ENCODE data around the gene MT4. TPM values are rescaled to one million over a fixed set of nuclear protein-coding genes. Genes with fewer than 3 reads are reported as not detected.
"Not testable (repeated sequence)": the region's sequence is repeated elsewhere in the genome, so short reads cannot be mapped to it uniquely, and the experiment has no call there.

Gene MT4
- total and polyA plus RNA-seq, 11 donors: not detected

DNA sequence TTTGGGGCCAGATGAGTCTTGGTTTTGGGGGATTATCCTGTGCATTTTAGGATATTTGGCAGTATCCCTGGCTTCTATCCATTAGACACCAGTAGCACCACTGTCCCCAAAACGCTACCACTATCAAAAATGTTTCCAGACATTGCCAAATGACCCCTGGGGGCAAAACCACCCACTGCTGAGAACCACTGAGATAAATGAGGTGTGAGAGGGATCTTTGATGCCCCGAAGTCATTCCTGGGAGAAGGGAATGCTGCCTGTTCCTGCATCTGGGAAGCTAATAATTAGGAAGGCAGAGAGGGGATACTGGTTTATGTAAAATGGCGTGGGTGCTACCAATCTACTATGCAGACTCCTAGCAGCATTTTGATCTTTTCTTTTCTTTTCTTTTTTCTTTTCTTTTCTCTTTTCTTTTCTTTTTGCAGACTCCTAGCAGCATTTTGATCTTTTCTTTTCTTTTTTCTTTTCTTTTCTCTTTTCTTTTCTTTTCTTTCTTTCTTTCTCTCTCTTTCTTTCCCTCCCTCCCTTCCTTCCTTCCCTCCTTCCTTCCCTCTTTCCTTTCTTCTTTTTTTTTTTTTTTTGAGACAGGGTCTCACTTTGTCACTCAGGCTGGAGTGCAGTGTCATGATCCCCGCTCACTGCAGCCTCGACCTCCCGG, 15.6 kb downstream of the MT4 start:
- ATAC-seq (no peak), DNase-seq (no peak)
- no peak for TF ChIP-seq POLR2A (IDR thresholded peaks at IDR 0.05)
- TF ChIP-seq, protein P1, sequence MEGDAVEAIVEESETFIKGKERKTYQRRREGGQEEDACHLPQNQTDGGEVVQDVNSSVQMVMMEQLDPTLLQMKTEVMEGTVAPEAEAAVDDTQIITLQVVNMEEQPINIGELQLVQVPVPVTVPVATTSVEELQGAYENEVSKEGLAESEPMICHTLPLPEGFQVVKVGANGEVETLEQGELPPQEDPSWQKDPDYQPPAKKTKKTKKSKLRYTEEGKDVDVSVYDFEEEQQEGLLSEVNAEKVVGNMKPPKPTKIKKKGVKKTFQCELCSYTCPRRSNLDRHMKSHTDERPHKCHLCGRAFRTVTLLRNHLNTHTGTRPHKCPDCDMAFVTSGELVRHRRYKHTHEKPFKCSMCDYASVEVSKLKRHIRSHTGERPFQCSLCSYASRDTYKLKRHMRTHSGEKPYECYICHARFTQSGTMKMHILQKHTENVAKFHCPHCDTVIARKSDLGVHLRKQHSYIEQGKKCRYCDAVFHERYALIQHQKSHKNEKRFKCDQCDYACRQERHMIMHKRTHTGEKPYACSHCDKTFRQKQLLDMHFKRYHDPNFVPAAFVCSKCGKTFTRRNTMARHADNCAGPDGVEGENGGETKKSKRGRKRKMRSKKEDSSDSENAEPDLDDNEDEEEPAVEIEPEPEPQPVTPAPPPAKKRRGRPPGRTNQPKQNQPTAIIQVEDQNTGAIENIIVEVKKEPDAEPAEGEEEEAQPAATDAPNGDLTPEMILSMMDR (IDR thresholded peaks at IDR 0.05): no peak
- 74 to 81% (median 75%) methylated on average over 6 of the region's 6 CpGs for WGBS, 4 donors
- Histone ChIP-seq H3K27ac (no peak overlapping the region), H3K36me3 (no peaks in the 10 kb centered on the region), H3K27me3 (peaks cover 0 to 18% (median 0%) of the 10 kb centered on the region in 9 donors), H3K4me3 (no peak overlapping the region), H3K4me1 (no peaks in the 10 kb centered on the region), H3K9me3 (no peaks in the 10 kb centered on the region)
- intact Hi-C loops (cut with DNase I): no loop called here

DNA sequence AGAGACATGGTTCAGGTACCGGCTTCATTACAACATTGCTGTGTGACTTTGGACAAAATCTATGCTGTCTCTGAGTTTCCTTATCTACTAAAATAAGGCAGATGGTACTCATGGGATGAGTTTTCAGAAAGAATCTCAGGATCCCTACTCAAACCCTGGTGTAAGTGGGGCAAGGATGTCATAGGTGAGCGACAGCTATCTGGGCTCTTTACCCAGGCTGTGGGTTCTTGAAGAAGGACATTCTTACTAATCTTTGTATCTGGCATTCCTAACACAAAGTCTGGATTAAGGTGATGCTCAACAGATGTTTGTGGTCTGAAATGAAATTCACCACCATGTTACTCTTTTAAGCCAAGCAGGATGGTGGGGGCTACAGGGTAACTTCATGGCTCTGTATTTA, 18.0 kb downstream of the MT4 start:
- 82 to 91% (median 84%) methylated on average over 2 of the region's 2 CpGs for WGBS, 4 donors
- H3K27me3 ChIP-seq: peaks cover 0 to 18% (median 0%) of the 10 kb centered on the region in 9 donors
- H3K27ac ChIP-seq; DNase-seq; H3K4me3 ChIP-seq; H3K4me1 ChIP-seq; ATAC-seq; H3K9me3 ChIP-seq; H3K36me3 ChIP-seq; intact Hi-C loops (cut with DNase I): not testable (repeated sequence)

DNA sequence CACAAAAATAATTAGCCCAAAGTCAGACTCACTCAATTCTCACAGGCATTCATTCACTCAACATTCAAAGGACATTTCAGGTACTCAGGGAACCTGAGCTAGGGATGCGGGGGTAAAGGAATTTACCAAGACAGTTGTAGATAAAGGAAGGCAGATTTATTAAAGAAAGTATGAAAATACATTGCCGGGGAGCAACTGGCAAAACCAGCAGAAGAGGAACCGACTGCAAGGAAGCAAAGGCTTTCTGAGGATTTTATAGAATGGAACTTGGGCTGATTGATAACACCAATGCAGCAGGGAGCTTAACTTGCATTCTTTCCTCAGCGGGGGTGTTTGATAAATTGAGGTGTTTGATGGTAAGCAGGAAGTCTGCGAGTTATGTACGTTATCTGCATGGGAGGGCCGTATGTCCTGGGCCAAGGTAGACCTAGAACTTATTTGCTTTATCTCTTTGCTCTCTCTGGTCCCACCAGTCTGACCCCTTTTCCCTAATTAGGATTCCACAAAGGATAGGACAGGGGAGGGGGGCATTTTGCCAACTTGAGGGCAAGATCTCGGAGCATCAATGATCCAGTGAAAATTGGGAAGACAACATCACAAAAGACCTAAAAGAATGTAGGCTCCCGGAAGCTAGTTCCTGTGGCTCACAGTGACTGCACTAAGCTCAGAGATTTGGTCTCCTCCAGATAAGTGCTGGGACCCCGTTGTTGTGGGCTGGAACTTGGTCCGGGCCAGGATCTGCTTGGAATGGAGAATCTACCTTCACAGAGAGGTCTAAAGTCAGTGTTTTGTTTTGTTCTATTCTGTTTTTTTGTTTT, 18.7 kb downstream of the MT4 start:
- intact Hi-C loops (cut with DNase I): no loop called here
- no peaks in the 10 kb centered on the region for H3K4me1 ChIP-seq
- no peak for TF ChIP-seq POLR2A (IDR thresholded peaks at IDR 0.05)
- TF ChIP-seq, protein P1 (IDR thresholded peaks at IDR 0.05): no peak
- no peak for DNase-seq
- ATAC-seq: no peak
- peaks cover 0 to 21% (median under 1%) of the 10 kb centered on the region in 9 donors for H3K27me3 ChIP-seq
- H3K4me3 ChIP-seq: no peak overlapping the region
- no peaks in the 10 kb centered on the region for H3K9me3 ChIP-seq
- WGBS, 4 donors: 42 to 52% (median 48%) methylated on average over 10 to 11 of the region's 11 CpGs
- no peak overlapping the region for H3K27ac ChIP-seq
- H3K36me3 ChIP-seq: no peaks in the 10 kb centered on the region

DNA sequence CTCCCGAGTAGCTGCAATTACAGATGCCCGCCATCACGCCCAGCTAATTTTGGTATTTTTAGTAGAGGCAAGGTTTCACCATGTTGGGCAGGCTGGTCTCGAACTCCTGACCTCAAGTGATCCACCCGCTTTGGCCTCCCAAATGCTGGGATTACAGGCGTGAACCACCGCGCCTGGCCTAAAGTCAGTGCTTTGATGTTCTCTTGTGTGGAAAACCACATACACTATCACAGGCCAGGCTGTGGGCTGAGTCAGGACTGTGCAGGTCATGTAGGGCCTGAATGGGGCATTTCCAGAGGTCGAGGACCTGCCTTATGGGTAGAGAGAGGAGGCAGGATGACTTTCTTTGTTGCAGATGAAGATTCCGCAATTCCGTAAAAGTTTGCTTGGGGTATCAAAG, 19.4 kb downstream of the MT4 start:
- intact Hi-C loops (cut with DNase I): no loop called here
- H3K4me1 ChIP-seq: peaks cover 0 to 5% (median 0%) of the 10 kb centered on the region in 12 donors

More for the DNA sequence above, 19.4 kb downstream of the MT4 start:
- no peak overlapping the region for H3K4me3 ChIP-seq
- no peak for DNase-seq
- peaks cover 0 to 28% (median 6%) of the 10 kb centered on the region in 9 donors for H3K27me3 ChIP-seq
- 84 to 95% (median 90%) methylated on average over 11 of the region's 11 CpGs for WGBS, 4 donors
- ATAC-seq: no peak
- H3K36me3 ChIP-seq: no peaks in the 10 kb centered on the region
- no peaks in the 10 kb centered on the region for H3K9me3 ChIP-seq
- H3K27ac ChIP-seq: no peak overlapping the region
- no peak for TF ChIP-seq POLR2A (IDR thresholded peaks at IDR 0.05)
- TF ChIP-seq, protein P1 (IDR thresholded peaks at IDR 0.05): no peak

Data from heart left ventricle (tissue), 16 donors.